Thyroid gland (tissue), 4 donors: Measurements from ENCODE around the gene MAGT1.

Experiments used
- CTCF ChIP-seq, 6 experiments: fragments of 200-600 bp in 3 of 6; fragments of 450-650 bp in 3 of 6; sonication (generic) in 3 of 6; IDR thresholded peaks; one replicate each; pipeline ENCODE4 v1.5.1; 2016 to 2019; ENCODE audit warnings: antibody characterized with exemption in 6 of 6, mild to moderate bottlenecking in 2 of 6, inconsistent platforms in 1 of 6, moderate library complexity in 1 of 6
- POLR2A ChIP-seq, 2 donors: fragments of 450-650 bp; IDR thresholded peaks; one replicate each; pipeline ENCODE4 v1.6.1; 2017; ENCODE audit warnings: antibody characterized with exemption in 2 of 2, mild to moderate bottlenecking in 2 of 2, moderate library complexity in 1 of 2

DNA sequence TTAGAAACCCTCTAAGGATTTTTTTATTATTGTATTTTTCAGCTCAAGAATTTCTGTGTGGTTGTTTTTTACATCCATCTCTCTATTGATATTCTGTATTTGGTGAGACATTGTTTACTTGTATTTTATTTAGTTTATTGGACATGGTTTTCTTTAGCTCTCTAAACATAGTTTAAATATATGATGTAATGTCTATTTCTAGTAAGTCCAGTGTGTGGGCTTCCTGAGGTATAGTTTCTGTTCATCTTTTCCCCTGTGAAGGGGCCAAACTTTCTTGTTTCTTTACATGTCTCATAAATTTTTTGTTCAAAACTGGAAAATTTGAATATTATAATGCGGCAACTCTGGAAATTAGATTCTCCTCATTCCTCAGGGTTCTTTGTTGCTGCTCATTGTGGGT lies 81.0 kb downstream of the MAGT1 start:
- no peak for TF ChIP-seq CTCF (IDR thresholded peaks at IDR 0.05)
- TF ChIP-seq POLR2A (IDR thresholded peaks at IDR 0.05) = no peak
